Right cardiac atrium (tissue), 5 donors: ENCODE measurements around the gene CSTPP1. TPM values are rescaled to one million over a fixed set of nuclear protein-coding genes. Genes with fewer than 3 reads are reported as not detected.
"Not testable (repeated sequence)": the region's sequence is repeated elsewhere in the genome, so short reads cannot be mapped to it uniquely, and the experiment has no call there.

Experiments
- ATAC-seq, 2 donors: fragments of 200-7000 bp; cut with Tn5 transposase; one replicate each; pipeline versions ENCODE4 v1.8.0 to v1.9.1; 2020; ENCODE audit warnings: moderate library complexity in 2 of 2, mild to moderate bottlenecking in 1 of 2
- DNase-seq, 3 donors: peaks; one replicate each; pipeline ENCODE4 v3.0.0-alpha.2; 2020
- H3K27ac ChIP-seq: one replicate; pipeline ENCODE4 v1.5.1; 2013; ENCODE audit warnings: mild to moderate bottlenecking, low read length, control low read depth, moderate library complexity
- H3K27me3 ChIP-seq: one replicate; pipeline ENCODE4 v1.6.1; 2013; ENCODE audit not compliant: control insufficient read depth, insufficient read depth
- H3K4me1 ChIP-seq: one replicate; pipeline ENCODE4 v1.6.1; 2013; ENCODE audit warnings: low read length; ENCODE audit not compliant: control insufficient read depth, insufficient read depth
- H3K4me3 ChIP-seq: one replicate; pipeline ENCODE4 v1.5.1; 2013; ENCODE audit warnings: low read length, control low read depth
- H3K9me3 ChIP-seq: one replicate; pipeline ENCODE4 v1.6.1; 2013; ENCODE audit warnings: low read length; ENCODE audit not compliant: control insufficient read depth
- WGBS: extraction: QIAGEN DNeasy Blood & Tissue Kit; methylation state at CpG from one replicate; pipeline ENCODE4 v1.1.7; 2013; 5-methylcytosine and 5-hydroxymethylcytosine counted together
- intact Hi-C, 4 donors: fragments of 100-400 bp; cut with DNase I; formaldehyde crosslinking; loops; one replicate each; pipeline versions ENCODE4 v1.11.0 to v1.14.0; 2022 to 2023
- polyA plus RNA-seq: library from polyadenylated mRNA; stranded (reverse); fragments of 200-250 nt; gene quantifications from one replicate; pipeline ENCODE4 v1.2.3, GENCODE V29; 2013
- total RNA-seq, 4 donors: library from RNA; stranded (reverse); fragmentation: NEBNext Ultra II Directional; extraction: Animal tissue kit (Norgen Biotek cat#: 25700); gene quantifications; one replicate each; pipeline ENCODE4 v1.2.1, GENCODE V29; 2021
- donor health status: healthy with polysubstance abuse.
- donor health status: DM: no; HTN: yes; CAD: no.
- donor health status: DM: no; HTN: no; CAD: no.
- donor health status: DM: no; HTN: yes; CAD: no; lungs with severe emphysema.
- donor health status: DM: yes; HTN: yes; CAD: no.

The CSTPP1 gene
- total and polyA plus RNA-seq, 5 donors, result 12.7 to 17.5 (median 15.6) TPM

GRCh38 chr11:46958777-46959176 is 22.2 kb downstream of the CSTPP1 start:
- intact Hi-C loops, result no loop called here
- no peak overlapping the region for H3K27ac ChIP-seq
- H3K4me3 ChIP-seq, result no peak overlapping the region
- DNase-seq (no peak), ATAC-seq (no peak)
- no peaks in the 10 kb centered on the region for H3K27me3 ChIP-seq
- H3K4me1 ChIP-seq, result no peaks in the 10 kb centered on the region
- 97% methylated on average over 1 of the region's 1 CpG for WGBS
- H3K9me3 ChIP-seq, result no peaks in the 10 kb centered on the region

DNA sequence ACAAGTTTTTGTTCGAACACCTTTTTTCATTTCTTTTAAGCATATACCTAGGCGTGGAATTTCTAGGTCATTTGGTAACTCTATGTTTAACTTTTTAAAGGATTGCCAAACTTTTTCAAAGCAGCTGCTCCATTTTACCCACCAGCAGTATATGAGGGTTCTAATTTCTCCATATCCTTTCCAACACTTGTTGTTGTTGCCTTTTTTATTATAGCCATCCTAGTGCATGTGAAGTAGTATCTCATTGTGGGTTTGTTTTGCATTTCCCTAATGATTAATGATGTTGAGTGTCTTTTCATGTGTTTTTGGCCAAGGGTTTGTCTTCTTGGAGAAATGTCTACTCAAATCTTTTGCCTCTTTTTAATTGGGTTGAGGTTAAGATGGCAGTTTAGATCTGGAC is 24.5 kb downstream of the CSTPP1 start:
- H3K9me3 ChIP-seq, result no peaks in the 10 kb centered on the region
- no peak overlapping the region for H3K4me3 ChIP-seq
- no peaks in the 10 kb centered on the region for H3K27me3 ChIP-seq
- H3K4me1 ChIP-seq, result no peaks in the 10 kb centered on the region
- H3K27ac ChIP-seq, result no peak overlapping the region
- WGBS, result 99% methylated on average over 2 of the region's 2 CpGs
- intact Hi-C loops, result no loop called here
- ATAC-seq, result no peak
- no peak for DNase-seq

DNA sequence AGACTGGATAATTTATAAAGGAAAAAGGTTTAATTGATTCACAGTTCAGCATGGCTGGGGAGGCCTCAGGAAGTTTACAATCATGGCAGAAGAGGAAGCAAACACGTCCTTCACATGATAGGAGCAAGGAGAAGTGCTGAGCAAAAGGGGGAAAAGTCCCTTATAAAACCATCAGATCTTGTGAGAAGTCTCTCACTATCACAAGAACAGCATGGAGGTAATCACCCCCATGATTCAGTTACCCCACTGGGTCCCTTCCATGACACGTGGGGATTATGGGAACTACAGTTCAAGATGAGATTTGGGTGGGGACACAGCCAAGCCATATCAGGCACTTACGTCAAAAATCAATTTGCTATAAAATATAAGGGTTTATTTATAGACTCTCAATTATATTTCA is 25.3 kb downstream of the CSTPP1 start:
- H3K9me3 ChIP-seq, H3K4me1 ChIP-seq, intact Hi-C loops, H3K27me3 ChIP-seq, ATAC-seq, DNase-seq, H3K4me3 ChIP-seq, H3K27ac ChIP-seq: not testable (repeated sequence)
- WGBS, result 88% methylated on average over 3 of the region's 3 CpGs

- H3K27me3 ChIP-seq, result no peaks in the 10 kb centered on the region
- intact Hi-C loops, result no loop called here
- WGBS, result 98% methylated on average over 3 of the region's 3 CpGs
- H3K9me3 ChIP-seq, result no peaks in the 10 kb centered on the region
- DNase-seq (no peak), ATAC-seq (no peak)
- no peaks in the 10 kb centered on the region for H3K4me1 ChIP-seq
- H3K27ac ChIP-seq, result no peak overlapping the region
- no peak overlapping the region for H3K4me3 ChIP-seq
Measured at GRCh38 chr11:46963844-46964243, 27.3 kb downstream of the CSTPP1 start.

GRCh38 chr11:46966773-46967172 is 30.2 kb downstream of the CSTPP1 start:
- no peak overlapping the region for H3K4me3 ChIP-seq
- peak in 1 of 3 donors; percentile 38 for DNase-seq
- WGBS, result 64% methylated on average over 2 of the region's 2 CpGs
- no peaks in the 10 kb centered on the region for H3K9me3 ChIP-seq
- H3K27me3 ChIP-seq, result no peaks in the 10 kb centered on the region
- no peak overlapping the region for H3K27ac ChIP-seq
- intact Hi-C loops, result no loop called here
- no peak for ATAC-seq
- no peaks in the 10 kb centered on the region for H3K4me1 ChIP-seq

DNA sequence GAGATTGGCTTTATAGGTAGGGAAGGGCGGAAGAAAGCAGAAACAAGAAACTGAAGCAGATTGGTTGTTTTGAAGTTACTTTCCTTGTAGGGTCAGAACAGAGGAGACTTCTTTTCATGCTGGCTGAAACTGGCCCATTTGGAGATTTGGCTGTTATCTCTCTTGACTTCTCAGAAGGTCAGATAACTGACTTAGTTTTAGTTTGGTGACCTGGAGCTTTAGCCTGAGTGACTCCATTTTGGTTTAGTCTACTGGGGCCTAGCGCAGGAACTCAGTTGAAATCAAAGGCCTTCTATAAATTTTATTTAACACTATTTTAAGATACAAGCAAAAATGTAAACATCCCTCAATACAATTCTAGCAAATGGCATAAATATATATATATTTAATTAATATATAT is 31.4 kb downstream of the CSTPP1 start:
- intact Hi-C loops, result no loop called here
- Histone ChIP-seq H3K4me1 (no peaks in the 10 kb centered on the region), H3K4me3 (no peak overlapping the region), H3K27me3 (no peaks in the 10 kb centered on the region), H3K9me3 (no peaks in the 10 kb centered on the region), H3K27ac (no peak overlapping the region)
- WGBS, result 98% methylated on average over 2 of the region's 2 CpGs
- DNase-seq (no peak), ATAC-seq (no peak)

- ATAC-seq (no peak), DNase-seq (no peak)
- no peak overlapping the region for H3K4me3 ChIP-seq
- H3K9me3 ChIP-seq, result no peaks in the 10 kb centered on the region
- intact Hi-C loops, result no loop called here
- no peaks in the 10 kb centered on the region for H3K4me1 ChIP-seq
- WGBS, result 89% methylated on average over 2 of the region's 2 CpGs
- H3K27me3 ChIP-seq, result no peaks in the 10 kb centered on the region
- H3K27ac ChIP-seq, result no peak overlapping the region
Measured at GRCh38 chr11:46969379-46969778, 32.8 kb downstream of the CSTPP1 start.

GRCh38 chr11:46970913-46971625 is 34.5 kb downstream of the CSTPP1 start:
- Histone ChIP-seq H3K4me3 (no peak overlapping the region), H3K27ac (no peak overlapping the region), H3K9me3 (no peaks in the 10 kb centered on the region), H3K27me3 (no peaks in the 10 kb centered on the region), H3K4me1 (no peaks in the 10 kb centered on the region)
- WGBS, result 95% methylated on average over 3 of the region's 3 CpGs
- intact Hi-C loops, result no loop called here
- no peak for DNase-seq
- ATAC-seq, result no peak

DNA sequence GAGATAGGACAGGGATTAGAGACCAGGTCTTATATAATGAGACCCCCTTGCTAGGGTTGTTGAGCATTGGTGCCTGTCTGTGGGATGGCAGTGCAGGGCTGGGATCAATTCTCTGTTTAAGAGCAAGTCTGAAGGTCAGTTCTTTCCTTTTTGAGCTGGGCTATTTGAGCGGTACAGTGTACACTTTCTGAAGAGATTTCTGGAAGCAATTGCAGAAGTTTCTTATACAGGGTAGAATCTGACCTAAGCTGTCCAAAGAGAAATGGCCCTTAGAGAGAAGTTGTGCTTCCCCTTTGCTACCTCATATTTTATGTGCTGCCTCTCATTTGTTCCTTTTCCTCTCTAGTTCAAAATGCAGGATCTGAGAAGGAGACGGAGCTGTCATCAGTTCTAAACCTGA is 35.8 kb downstream of the CSTPP1 start:
- H3K9me3 ChIP-seq, result no peaks in the 10 kb centered on the region
- H3K4me3 ChIP-seq, result no peak overlapping the region
- intact Hi-C loops, result no loop called here
- no peaks in the 10 kb centered on the region for H3K4me1 ChIP-seq
- ATAC-seq (no peak), DNase-seq (no peak)
- WGBS, result 83% methylated on average over 2 of the region's 2 CpGs
- H3K27me3 ChIP-seq, result no peaks in the 10 kb centered on the region
- no peak overlapping the region for H3K27ac ChIP-seq

- H3K4me3 ChIP-seq, result no peak overlapping the region
- ATAC-seq (no peak), DNase-seq (no peak)
- no peaks in the 10 kb centered on the region for H3K9me3 ChIP-seq
- intact Hi-C loops, result no loop called here
- no peaks in the 10 kb centered on the region for H3K27me3 ChIP-seq
- H3K4me1 ChIP-seq, result no peaks in the 10 kb centered on the region
- no peak overlapping the region for H3K27ac ChIP-seq
- WGBS, result 84% methylated on average over 2 of the region's 2 CpGs
Measured at GRCh38 chr11:46972821-46973220, 36.3 kb downstream of the CSTPP1 start.

DNA sequence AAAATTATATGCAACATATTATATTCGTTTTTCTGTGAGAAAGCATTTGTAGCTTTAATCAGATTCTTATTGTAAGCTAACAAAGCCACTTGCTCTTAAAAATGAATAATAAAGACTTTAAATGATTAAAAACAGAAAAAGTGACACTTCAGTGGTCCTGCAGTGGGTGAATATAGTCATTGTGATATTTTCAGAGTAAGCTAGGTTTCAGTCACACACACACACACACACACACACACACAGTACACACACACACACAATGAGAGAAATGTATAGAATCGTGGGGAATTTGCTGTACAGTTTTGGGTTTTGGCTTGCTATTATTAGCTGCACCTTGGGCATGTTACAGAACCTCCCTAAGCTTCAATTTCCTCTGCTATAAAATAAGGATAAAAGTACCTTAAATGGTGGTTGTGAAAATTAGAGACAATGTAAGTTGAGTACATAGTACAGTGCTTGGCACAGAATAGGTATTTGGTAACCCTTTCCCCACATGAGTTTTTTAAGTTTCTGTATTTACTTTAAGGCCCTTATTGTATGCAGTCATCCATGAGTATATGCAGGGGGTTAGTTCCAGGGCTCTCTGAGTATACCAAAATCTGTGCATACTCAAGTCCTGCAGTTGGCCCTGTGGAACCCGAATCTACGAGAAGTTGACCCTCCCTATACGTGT is 39.8 kb downstream of the CSTPP1 start:
- Histone ChIP-seq H3K27me3 (no peaks in the 10 kb centered on the region), H3K4me1 (no peaks in the 10 kb centered on the region), H3K27ac (no peak overlapping the region), H3K9me3 (no peaks in the 10 kb centered on the region), H3K4me3 (no peak overlapping the region)
- 86% methylated on average over 5 of the region's 5 CpGs for WGBS
- DNase-seq (no peak), ATAC-seq (no peak)
- intact Hi-C loops, result no loop called here
